H1 (cell line): ENCODE results near the gene ALDH1L2. TPM values are rescaled to one million over a fixed set of nuclear protein-coding genes. Genes with fewer than 3 reads are reported as not detected.

ENCODE experiments used
- CTCF ChIA-PET: fragments of 300-600 bp; sonication (Branson Sonifier 250); formaldehyde crosslinking; loops from one replicate; lab custom pipeline; 2021; ENCODE audit not compliant: partially characterized antibody; lab: Charles Lee
- POLR2A ChIA-PET: fragments of 300-600 bp; sonication (Branson Sonifier 250); formaldehyde crosslinking; loops from one replicate; lab custom pipeline; 2021; ENCODE audit warnings: inconsistent platforms; ENCODE audit not compliant: partially characterized antibody; lab: Charles Lee
- DNase-seq, 2 experiments: peaks; one replicate each; pipeline versions ENCODE4 v3.0.0 to v3.0.0-alpha.2; 2010 to 2022; ENCODE audit warnings: low spot score in 2 of 2, low read depth in 1 of 2, mixed read lengths in 1 of 2
- FAIRE-seq: peaks from 2 replicates; lab custom pipeline; 2011; peaks lifted over from hg19 to GRCh38; lab: Jason Lieb, UNC
- H2AFZ ChIP-seq: 2 replicates; pipeline ENCODE4 v1.8.1; 2012; ENCODE audit warnings: low read length, inconsistent platforms
- H2AK5ac ChIP-seq: 2 replicates; pipeline ENCODE4 v1.6.1; 2013; ENCODE audit warnings: low read depth, low read length
- H2BK120ac ChIP-seq: replicated peaks from 2 replicates; pipeline ENCODE3; 2013; ENCODE audit warnings: low read depth, low read length, inconsistent platforms
- H2BK12ac ChIP-seq: 2 replicates; pipeline ENCODE4 v1.6.1; 2013; ENCODE audit warnings: low read depth, low read length
- H2BK15ac ChIP-seq: 2 replicates; pipeline ENCODE4 v1.6.1; 2013; ENCODE audit warnings: low read length
- H2BK20ac ChIP-seq: 2 replicates; pipeline ENCODE4 v1.6.1; 2013; ENCODE audit warnings: low read length
- H2BK5ac ChIP-seq: 2 replicates; pipeline ENCODE4 v1.6.1; 2013; ENCODE audit warnings: low read depth, low read length
- H3K14ac ChIP-seq: 2 replicates; pipeline ENCODE4 v1.6.1; 2013; ENCODE audit warnings: inconsistent platforms; ENCODE audit not compliant: insufficient read length
- H3K18ac ChIP-seq: 2 replicates; pipeline ENCODE4 v1.6.1; 2013; ENCODE audit warnings: low read length; ENCODE audit errors: extremely low read depth
- H3K23ac ChIP-seq: 2 replicates; pipeline ENCODE4 v1.6.1; 2013; ENCODE audit warnings: inconsistent platforms; ENCODE audit not compliant: insufficient read length
- H3K23me2 ChIP-seq: 2 replicates; pipeline ENCODE4 v1.6.1; 2013; ENCODE audit warnings: low read depth, low read length
- H3K27ac ChIP-seq: 2 replicates; pipeline ENCODE4 v1.6.1; 2011; ENCODE audit warnings: low read depth, low read length, inconsistent platforms
- H3K27me3 ChIP-seq, 4 experiments: replicated peaks in 1 of 4; 1 replicate in 1 of 4; 2 replicates in 3 of 4; pipeline versions ENCODE4 v1.6.1 to v1.8.1; 2011 to 2013; ENCODE audit warnings: low read length in 3 of 4, mild to moderate bottlenecking in 3 of 4, inconsistent platforms in 2 of 4, mixed read lengths in 2 of 4, moderate library complexity in 1 of 4; ENCODE audit not compliant: control insufficient read depth in 3 of 4, insufficient read depth in 3 of 4; ENCODE audit errors: extremely low read depth in 1 of 4
- H3K36me3 ChIP-seq, 4 experiments: 2 replicates each; pipeline versions ENCODE4 v1.6.1 to v1.8.1; 2011 to 2013; ENCODE audit warnings: mild to moderate bottlenecking in 4 of 4, low read length in 3 of 4, moderate library complexity in 2 of 4, control low read depth in 1 of 4, inconsistent platforms in 1 of 4; ENCODE audit not compliant: insufficient read depth in 4 of 4, control insufficient read depth in 2 of 4
- H3K4ac ChIP-seq: replicated peaks from 2 replicates; pipeline ENCODE3; 2013; ENCODE audit warnings: low read length, low read depth, mixed read lengths, inconsistent platforms; ENCODE audit not compliant: insufficient read length
- H3K4me1 ChIP-seq, 4 experiments: replicated peaks in 1 of 4; 1 replicate in 1 of 4; 2 replicates in 3 of 4; pipeline versions ENCODE4 v1.6.1 to v1.8.1; 2011 to 2013; ENCODE audit warnings: low read length in 3 of 4, inconsistent platforms in 2 of 4, mixed read lengths in 1 of 4; ENCODE audit not compliant: insufficient read depth in 4 of 4, control insufficient read depth in 3 of 4
- H3K4me2 ChIP-seq, 2 experiments: 2 replicates each; pipeline versions ENCODE4 v1.6.1 to v1.8.1; 2011 to 2013; ENCODE audit warnings: low read depth in 2 of 2, low read length in 2 of 2, control low read depth in 1 of 2, inconsistent platforms in 1 of 2, mild to moderate bottlenecking in 1 of 2; ENCODE audit not compliant: insufficient read depth in 1 of 2
- H3K4me3 ChIP-seq, 4 experiments: fragments of 200-600, 300-600 bp in 1 of 4; sonication (generic), shearing (Covaris generic), sonication (Bioruptor Twin) in 1 of 4; 2 replicates each; pipeline versions ENCODE4 v1.5.1 to v1.8.1; 2011 to 2016; ENCODE audit warnings: low read length in 4 of 4, low read depth in 3 of 4, control low read depth in 2 of 4, inconsistent platforms in 2 of 4, mild to moderate bottlenecking in 2 of 4, mixed read lengths in 1 of 4, moderate library complexity in 1 of 4; ENCODE audit not compliant: insufficient read depth in 2 of 4; ENCODE audit errors: extremely low read depth in 1 of 4
- H3K56ac ChIP-seq: replicated peaks from 2 replicates; pipeline ENCODE3; 2013; ENCODE audit warnings: low read depth, mild to moderate bottlenecking, mixed read lengths, low read length, inconsistent platforms; ENCODE audit not compliant: insufficient read length
- H3K79me1 ChIP-seq: 2 replicates; pipeline ENCODE4 v1.6.1; 2013; ENCODE audit warnings: low read depth, low read length, control low read depth
- H3K79me2 ChIP-seq, 2 experiments: 2 replicates each; pipeline versions ENCODE4 v1.6.1 to v1.8.1; 2012 to 2013; ENCODE audit warnings: low read length in 2 of 2, mild to moderate bottlenecking in 2 of 2, inconsistent platforms in 1 of 2; ENCODE audit not compliant: insufficient read depth in 2 of 2, control insufficient read depth in 1 of 2
- H3K9ac ChIP-seq, 4 experiments: replicated peaks in 1 of 4; 1 replicate in 1 of 4; 2 replicates in 3 of 4; pipeline versions ENCODE4 v1.6.1 to v1.8.1; 2011 to 2013; ENCODE audit warnings: low read depth in 3 of 4, low read length in 3 of 4, control low read depth in 2 of 4, mild to moderate bottlenecking in 2 of 4, moderate library complexity in 2 of 4, inconsistent platforms in 1 of 4; ENCODE audit errors: extremely low read depth in 1 of 4
- H3K9me3 ChIP-seq, 2 experiments: 2 replicates each; pipeline versions ENCODE4 v1.6.1 to v1.8.1; 2012 to 2013; ENCODE audit warnings: mild to moderate bottlenecking in 2 of 2, moderate library complexity in 2 of 2, control low read depth in 1 of 2, inconsistent platforms in 1 of 2, low read depth in 1 of 2, low read length in 1 of 2, mixed read lengths in 1 of 2; ENCODE audit not compliant: insufficient read depth in 2 of 2
- H4K20me1 ChIP-seq, 2 experiments: replicated peaks in 1 of 2; 2 replicates each; pipeline versions ENCODE3 to v1.8.1; 2011 to 2013; ENCODE audit warnings: inconsistent platforms in 2 of 2, low read length in 2 of 2, mild to moderate bottlenecking in 1 of 2; ENCODE audit not compliant: insufficient read depth in 2 of 2, control insufficient read depth in 1 of 2
- H4K5ac ChIP-seq: 2 replicates; pipeline ENCODE4 v1.6.1; 2013; ENCODE audit warnings: low read length, low read depth, mixed read lengths, inconsistent platforms; ENCODE audit not compliant: insufficient read length
- H4K8ac ChIP-seq: 2 replicates; pipeline ENCODE4 v1.8.0; 2013; ENCODE audit warnings: mild to moderate bottlenecking, moderate library complexity, low read length, inconsistent platforms; ENCODE audit not compliant: insufficient read depth; ENCODE audit errors: extremely low read depth
- H4K91ac ChIP-seq: replicated peaks from 2 replicates; pipeline ENCODE3; 2013; ENCODE audit warnings: low read length, mixed read lengths, inconsistent platforms; ENCODE audit not compliant: insufficient read length
- E2F6 ChIP-seq: IDR thresholded peaks from 2 replicates; pipeline ENCODE4 v1.6.1; 2012; ENCODE audit warnings: inconsistent platforms
- GTF2F1 ChIP-seq: IDR thresholded peaks from 2 replicates; pipeline ENCODE4 v1.6.1; 2012; ENCODE audit warnings: low read depth, low read length, improper control_type of control experiment, borderline replicate concordance
- KDM1A ChIP-seq: fragments of 200-600, 300-600 bp; sonication (generic); IDR thresholded peaks from 2 replicates; pipeline ENCODE4 v1.7.1; 2016; ENCODE audit warnings: mild to moderate bottlenecking, low read length, borderline replicate concordance
- MAFK ChIP-seq: IDR thresholded peaks from 2 replicates; pipeline ENCODE4 v1.6.1; 2012; ENCODE audit warnings: low read depth, mild to moderate bottlenecking, improper control_type of control experiment, low read length
- MAX ChIP-seq: IDR thresholded peaks from 2 replicates; pipeline ENCODE4 v1.6.1; 2012; ENCODE audit warnings: inconsistent platforms
- POLR2A ChIP-seq, 2 experiments: IDR thresholded peaks; 1 replicate in 1 of 2; 2 replicates in 1 of 2; pipeline ENCODE4 v1.6.1; 2011; ENCODE audit warnings: low read depth in 2 of 2, low read length in 2 of 2, mild to moderate bottlenecking in 2 of 2; ENCODE audit errors: control extremely low read depth in 1 of 2
- RBBP5 ChIP-seq: IDR thresholded peaks from 2 replicates; pipeline ENCODE4 v1.7.1; 2012; ENCODE audit warnings: low read depth, mild to moderate bottlenecking, inconsistent platforms, low read length, moderate library complexity, borderline replicate concordance
- SIN3A ChIP-seq, 2 experiments: IDR thresholded peaks in 1 of 2; conservative IDR thresholded peaks in 1 of 2; 2 replicates each; pipeline ENCODE4 v1.6.1; 2011 to 2012; ENCODE audit warnings: low read length in 2 of 2, improper control_type of control experiment in 1 of 2, low read depth in 1 of 2, mild to moderate bottlenecking in 1 of 2
- SUZ12 ChIP-seq: fragments of 200-600 bp; sonication (generic); IDR thresholded peaks from 2 replicates; pipeline ENCODE4 v1.6.1; 2012; ENCODE audit warnings: mild to moderate bottlenecking, inconsistent platforms, low read length, moderate library complexity, mixed read lengths
- ZNF274 ChIP-seq: IDR thresholded peaks from 2 replicates; pipeline ENCODE4 v1.7.0; 2012; ENCODE audit warnings: low read length, borderline replicate concordance; ENCODE audit errors: extremely low read depth
- WGBS, 2 experiments: shearing (Covaris generic) in 1 of 2; methylation state at CpG; one replicate each; pipeline versions ENCODE4 v1.1.6 to v1.1.7; 2013 to 2015; ENCODE audit warnings: low lambda C conversion rate in 2 of 2, mixed read lengths in 2 of 2, inconsistent platforms in 1 of 2, low coverage in 1 of 2, missing lambda C conversion rate in 1 of 2; ENCODE audit not compliant: insufficient replicate concordance in 2 of 2, insufficient coverage in 1 of 2, insufficient read length in 1 of 2; ENCODE audit errors: extremely low coverage in 1 of 2, missing lambda C conversion rate in 1 of 2; 5-methylcytosine and 5-hydroxymethylcytosine counted together
- polyA plus RNA-seq, 7 experiments: library from polyadenylated mRNA; depleted of rRNA in 3 of 7; stranded (reverse) in 5 of 7; unstranded in 2 of 7; fragments of >200 nt in 5 of 7; fragments of 200-250 nt in 2 of 7; gene quantifications; 1 replicate in 5 of 7; 2 replicates in 1 of 7; 4 replicates in 1 of 7; pipeline versions ENCODE4 v1.2.1 to v1.2.3, GENCODE V29; 2011 to 2013; ENCODE audit warnings: missing spikeins in 2 of 7, mixed read lengths in 2 of 7
- total RNA-seq: library from RNA; stranded (reverse); fragmentation: NEBNext Ultra II Directional; extraction: Animal tissue kit (Norgen Biotek cat#: 25700); gene quantifications from 2 replicates; pipeline ENCODE4 v1.2.1, GENCODE V29; 2021

The ALDH1L2 gene
- total and polyA plus RNA-seq, 2 of the 8 experiments (the other 6 are each of a cell fraction or from before 2014, with no cell fraction given), result 3.7 to 7.2 TPM

- no peak overlapping the region for H2AK5ac ChIP-seq
- TF ChIP-seq POLR2A (IDR thresholded peaks at IDR 0.05; ENCODE audit: control extremely low read depth in 1 of 2, low read depth in 2 of 2, low read length in 2 of 2) (no peak), E2F6 (peak; percentile 78), GTF2F1 (no peak), KDM1A (no peak), SUZ12 (no peak), MAX (no peak), RBBP5 (no peak), ZNF274 (no peak), MAFK (peak; percentile 74; the same call in 1 of the 2 replicates), SIN3A (conservative IDR thresholded peaks at IDR 0.05 in 1 of 2, IDR thresholded peaks at IDR 0.05 in 1 of 2; ENCODE audit: low read depth in 1 of 2, low read length in 2 of 2) (no peak)
Observed at GRCh38 chr12:105107171-105107493, 22.9 kb upstream of the ALDH1L2 start.

More at GRCh38 chr12:105107171-105107493, 22.9 kb upstream of the ALDH1L2 start:
- H4K20me1 ChIP-seq, result no peaks in the 10 kb centered on the region
- 3% methylated on average over 15 of the region's 15 CpGs; no CpG with 5 or more reads in 1 of the 2 experiments for WGBS, 2 experiments
- peaks cover 0 to 4% (median under 1%) of the 10 kb centered on the region in 4 experiments; a peak in 2 of 8 replicates for H3K36me3 ChIP-seq
- peak overlapping the region; percentile 86 for H3K18ac ChIP-seq
- H3K27me3 ChIP-seq, result no peaks in the 10 kb centered on the region
- no peak overlapping the region for H3K56ac ChIP-seq
- no peak overlapping the region for H4K91ac ChIP-seq
- peak overlapping the region; percentile 57 for H4K5ac ChIP-seq
- peak overlapping the region; percentile 38 to 89 (median 82) for H3K9ac ChIP-seq
- peak overlapping the region; percentile 99 for H2AFZ ChIP-seq
- H3K23me2 ChIP-seq, result peaks cover 3% of the 10 kb centered on the region
- ChIA-PET POLR2A (interaction anchor here (0.8 to 3.0 kb wide), 12 partner anchors 13 to 726 kb away, joined by 3 to 31 read pairs (median 4); no protein-coding TSS in a partner anchor), CTCF (interaction anchor here (1.2 kb wide), 1 partner anchor 28 kb away, joined by 3 read pairs; no protein-coding TSS in a partner anchor)
- H2BK12ac ChIP-seq, result no peak overlapping the region; the same call in 1 of the 2 replicates
- DNase-seq (no peak), FAIRE-seq (no peak)
- H2BK5ac ChIP-seq, result no peak overlapping the region; the same call in 1 of the 2 replicates
- no peak overlapping the region for H2BK15ac ChIP-seq
- H2BK20ac ChIP-seq, result no peak overlapping the region
- H2BK120ac ChIP-seq, result no peak overlapping the region
- H3K79me2 ChIP-seq, result peaks cover 8 to 42% of the 10 kb centered on the region in 2 experiments; a peak in 3 of 4 replicates
- H3K27ac ChIP-seq, result peak overlapping the region; percentile 74
- H3K4me3 ChIP-seq, result peak overlapping the region; percentile 73 to 96 (median 82)
- H3K23ac ChIP-seq, result no peak overlapping the region
- no peak overlapping the region for H3K14ac ChIP-seq
- no peaks in the 10 kb centered on the region for H3K79me1 ChIP-seq
- H3K4me2 ChIP-seq, result peak overlapping the region; percentile 82 to 99
- no peak overlapping the region for H4K8ac ChIP-seq
- H3K4me1 ChIP-seq, result peaks cover 0 to 4% (median 2%) of the 10 kb centered on the region in 4 experiments; a peak in 4 of 7 replicates
- H3K4ac ChIP-seq, result no peak overlapping the region
- H3K9me3 ChIP-seq, result peaks cover 0 to 3% of the 10 kb centered on the region in 2 experiments; a peak in 1 of 4 replicates
